Mucosa of descending colon (tissue), 3 donors: Measurements from ENCODE around the gene NRG3. TPM values are rescaled to one million over a fixed set of nuclear protein-coding genes. Genes with fewer than 3 reads are reported as not detected.

Experiments used
- ATAC-seq: fragments of 200-7000 bp; cut with Tn5 transposase; one replicate; pipeline ENCODE4 v1.9.1; 2020; ENCODE audit warnings: mild to moderate bottlenecking, moderate library complexity
- DNase-seq, 3 donors: peaks; one replicate each; pipeline ENCODE4 v3.0.0-alpha.2; 2020
- H3K36me3 ChIP-seq: fragments of 200-600 bp; one replicate; pipeline ENCODE4 v1.8.0; 2021; ENCODE audit warnings: low read depth, mild to moderate bottlenecking
- H3K4me1 ChIP-seq: fragments of 200-600 bp; one replicate; pipeline ENCODE4 v1.8.0; 2021; ENCODE audit warnings: low read depth, mild to moderate bottlenecking
- H3K4me3 ChIP-seq: fragments of 200-600 bp; one replicate; pipeline ENCODE4 v1.8.0; 2021; ENCODE audit warnings: mild to moderate bottlenecking
- H3K9me3 ChIP-seq: fragments of 200-600 bp; one replicate; pipeline ENCODE4 v1.8.0; 2021; ENCODE audit warnings: mild to moderate bottlenecking
- CTCF ChIP-seq: fragments of 200-600 bp; IDR thresholded peaks from one replicate; pipeline ENCODE4 v1.8.0; 2022; ENCODE audit warnings: antibody characterized with exemption, mild to moderate bottlenecking
- intact Hi-C, 2 donors: fragments of 100-400 bp; cut with DNase I in 1 of 2; cut with micrococcal nuclease in 1 of 2; formaldehyde crosslinking; loops; one replicate each; pipeline versions ENCODE4 v1.11.0 to v1.11.1; 2022; cut with DNase I, micrococcal nuclease
- total RNA-seq, 3 donors: library from RNA; stranded (reverse); fragmentation: NEBNext Ultra II Directional in 2 of 3; extraction: Animal tissue kit (Norgen Biotek cat#: 25700) in 2 of 3; gene quantifications; one replicate each; pipeline versions ENCODE4 v1.2.1 to v1.2.4, GENCODE V29; 2021 to 2023
- donor health status: DM: no; HTN: no; CAD: no; lungs with moderate emphysema.
- donor health status: DM: no; HTN: no; CAD: no.
- donor health status: DM: no; HTN: yes; CAD: no.

Gene NRG3
- total RNA-seq, 3 donors from 2014 or later, result 0.12 to 0.73 (median 0.23) TPM

- intact Hi-C loops, result no loop called here
- ATAC-seq (no peak), DNase-seq (no peak)
- Histone ChIP-seq H3K9me3 (no peaks in the 10 kb centered on the region), H3K4me1 (no peaks in the 10 kb centered on the region), H3K36me3 (no peaks in the 10 kb centered on the region), H3K4me3 (no peak overlapping the region)
- no peak for TF ChIP-seq CTCF
Measured at GRCh38 chr10:81870472-81870871, 4.5 kb upstream of the NRG3 start.

- ATAC-seq, result no peak
- no peak for TF ChIP-seq CTCF
- DNase-seq, result no peak
- no peaks in the 10 kb centered on the region for H3K9me3 ChIP-seq
- no peaks in the 10 kb centered on the region for H3K36me3 ChIP-seq
- intact Hi-C loops, result no loop called here
- H3K4me1 ChIP-seq, result no peaks in the 10 kb centered on the region
- H3K4me3 ChIP-seq, result no peak overlapping the region
Measured at GRCh38 chr10:81871558-81871957, 3.4 kb upstream of the NRG3 start.

- ATAC-seq, result no peak
Measured at GRCh38 chr10:81872206-81872862, 2.7 kb upstream of the NRG3 start.

GRCh38 chr10:81873231-81873931, 1.6 kb upstream of the NRG3 start:
- no peak for TF ChIP-seq CTCF
- Histone ChIP-seq H3K4me3 (no peak overlapping the region), H3K36me3 (no peaks in the 10 kb centered on the region), H3K4me1 (no peaks in the 10 kb centered on the region), H3K9me3 (no peaks in the 10 kb centered on the region)
- no peak for DNase-seq
- ATAC-seq, result no peak
- intact Hi-C loops, result no loop called here

More at GRCh38 chr10:81872206-81872862, 2.7 kb upstream of the NRG3 start:
- H3K9me3 ChIP-seq, result no peaks in the 10 kb centered on the region
- intact Hi-C loops, result no loop called here
- H3K4me1 ChIP-seq, result no peaks in the 10 kb centered on the region
- H3K36me3 ChIP-seq, result no peaks in the 10 kb centered on the region
- no peak for TF ChIP-seq CTCF
- no peak overlapping the region for H3K4me3 ChIP-seq
- DNase-seq, result no peak

- Histone ChIP-seq H3K9me3 (no peaks in the 10 kb centered on the region), H3K4me3 (no peak overlapping the region), H3K36me3 (no peaks in the 10 kb centered on the region), H3K4me1 (no peaks in the 10 kb centered on the region)
- DNase-seq, result peak; percentile 30 to 50 (median 42)
- TF ChIP-seq CTCF, result no peak
- intact Hi-C loops, result no loop called here
- peak; percentile 51 for ATAC-seq
Measured at GRCh38 chr10:81873932-81874816, 820 bp upstream of the NRG3 start.
